NCI-H774 (cell line): ENCODE measurements around the gene SMIM30.
A peak's percentile ranks its signal among the peaks of the same experiment; 100 is the strongest.

ENCODE experiments used
- DNase-seq: peaks from one replicate; lab custom pipeline; 2025; lab: John Stamatoyannopoulos, UW

The SMIM30 gene

GRCh38 chr7:113100121-113100603, 18.2 kb downstream of the SMIM30 start:
- no peak for DNase-seq

GRCh38 chr7:113099284-113099919, 19.0 kb downstream of the SMIM30 start:
- DNase-seq = no peak

- DNase-seq = no peak
Measured at GRCh38 chr7:113094517-113095249, 23.7 kb downstream of the SMIM30 start.

GRCh38 chr7:113093561-113093960, 24.8 kb downstream of the SMIM30 start:
- DNase-seq = no peak

GRCh38 chr7:113092762-113093161, 25.6 kb downstream of the SMIM30 start:
- DNase-seq = no peak

- DNase-seq = peak; percentile 61
Measured at GRCh38 chr7:113087071-113087998, 31.0 kb downstream of the SMIM30 start.

- DNase-seq = peak; percentile 77
Measured at GRCh38 chr7:113086431-113086888, 31.9 kb downstream of the SMIM30 start, which contains the start of gene GPR85. Gene GPR85, minus strand, starts transcription at chr7:113086827. Its CDS starts 2,106 bp downstream, at chr7:113084721.

GRCh38 chr7:113085781-113086390, 32.5 kb downstream of the SMIM30 start:
- DNase-seq = no peak

GRCh38 chr7:113084496-113085172, 33.7 kb downstream of the SMIM30 start:
- no peak for DNase-seq

GRCh38 chr7:113083816-113084495, 34.4 kb downstream of the SMIM30 start:
- no peak for DNase-seq

GRCh38 chr7:113083132-113083815, 35.1 kb downstream of the SMIM30 start:
- no peak for DNase-seq

- DNase-seq = no peak
Measured at GRCh38 chr7:113078331-113078730, 40.0 kb downstream of the SMIM30 start.

GRCh38 chr7:113076703-113077102, 41.7 kb downstream of the SMIM30 start:
- DNase-seq = no peak

- DNase-seq = no peak
Measured at GRCh38 chr7:113071465-113071864, 46.9 kb downstream of the SMIM30 start.
